HG03095 (cell line): ENCODE measurements around the gene LRATD1.
"Not testable (repeated sequence)": the region's sequence is repeated elsewhere in the genome, so short reads cannot be mapped to it uniquely, and the experiment has no call there.

Experiments
- ATAC-seq: cut with Tn5 transposase; IDR thresholded peaks from one replicate; pipeline ENCODE4 v1.9.1; 2021; ENCODE audit warnings: moderate library complexity; ENCODE audit not compliant: unreplicated experiment

The LRATD1 gene, protein sequence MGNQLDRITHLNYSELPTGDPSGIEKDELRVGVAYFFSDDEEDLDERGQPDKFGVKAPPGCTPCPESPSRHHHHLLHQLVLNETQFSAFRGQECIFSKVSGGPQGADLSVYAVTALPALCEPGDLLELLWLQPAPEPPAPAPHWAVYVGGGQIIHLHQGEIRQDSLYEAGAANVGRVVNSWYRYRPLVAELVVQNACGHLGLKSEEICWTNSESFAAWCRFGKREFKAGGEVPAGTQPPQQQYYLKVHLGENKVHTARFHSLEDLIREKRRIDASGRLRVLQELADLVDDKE

GRCh38 chr2:14632133-14632936, at the start of gene LRATD1:
Gene LRATD1 (plus strand): TSS chr2:14632717. CDS start chr2:14633980, 1,263 bp downstream.
- ATAC-seq = no peak

GRCh38 chr2:14583059-14583458, 49.5 kb upstream of the LRATD1 start:
- ATAC-seq = no peak

GRCh38 chr2:14583802-14584201, 48.7 kb upstream of the LRATD1 start:
- ATAC-seq = no peak

DNA sequence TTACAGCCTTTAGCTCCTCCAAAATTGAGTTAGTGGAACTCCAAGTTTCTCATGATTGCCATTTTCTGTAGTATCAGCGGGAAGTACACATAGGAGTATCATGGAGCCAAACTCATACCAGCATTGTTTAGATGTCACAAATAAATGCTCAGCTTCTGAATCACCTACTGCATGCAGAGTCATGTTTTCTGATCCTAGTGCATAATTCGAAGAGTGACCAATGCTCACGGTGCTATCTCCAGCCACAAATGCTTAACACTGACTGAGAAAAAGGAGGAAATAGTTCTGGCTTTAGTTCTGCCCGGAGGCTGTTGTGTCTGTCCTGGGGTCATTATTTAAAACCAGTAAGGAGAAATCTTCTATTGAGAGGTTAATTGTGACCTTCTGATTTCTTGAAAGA, 45.4 kb upstream of the LRATD1 start:
- no peak for ATAC-seq

DNA sequence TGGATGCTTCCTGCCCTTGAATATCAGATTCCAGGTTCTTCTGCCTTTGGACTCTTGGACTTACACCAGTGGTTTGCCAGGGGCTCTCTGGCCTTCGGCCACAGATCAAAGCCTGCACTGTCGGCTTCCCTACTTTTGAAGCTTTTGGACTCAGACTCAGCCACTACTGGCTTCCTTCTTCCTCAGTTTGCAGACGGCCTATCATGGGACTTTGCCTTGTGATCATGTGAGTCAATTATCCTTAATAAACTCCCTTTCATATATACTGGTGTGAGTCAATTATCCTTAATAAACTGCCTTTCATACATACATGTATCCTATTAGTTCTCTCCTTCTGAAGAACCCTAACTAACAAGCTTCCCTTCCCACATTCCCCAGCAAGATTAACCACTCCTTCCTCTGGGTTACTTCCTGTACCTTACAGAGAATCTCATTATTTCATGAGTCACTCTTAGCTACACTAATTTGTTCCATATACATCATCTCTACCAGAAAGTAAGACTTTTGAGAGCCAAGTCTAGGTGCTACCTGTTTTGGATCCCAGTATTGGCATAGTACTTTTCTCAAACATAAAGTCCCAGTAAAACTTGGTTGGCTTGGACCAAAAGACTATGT, 31.3 kb upstream of the LRATD1 start:
- ATAC-seq = no peak

GRCh38 chr2:14602309-14602708, 30.2 kb upstream of the LRATD1 start:
- no peak for ATAC-seq

- ATAC-seq = no peak
Observed at GRCh38 chr2:14603676-14604075, 28.8 kb upstream of the LRATD1 start.

DNA sequence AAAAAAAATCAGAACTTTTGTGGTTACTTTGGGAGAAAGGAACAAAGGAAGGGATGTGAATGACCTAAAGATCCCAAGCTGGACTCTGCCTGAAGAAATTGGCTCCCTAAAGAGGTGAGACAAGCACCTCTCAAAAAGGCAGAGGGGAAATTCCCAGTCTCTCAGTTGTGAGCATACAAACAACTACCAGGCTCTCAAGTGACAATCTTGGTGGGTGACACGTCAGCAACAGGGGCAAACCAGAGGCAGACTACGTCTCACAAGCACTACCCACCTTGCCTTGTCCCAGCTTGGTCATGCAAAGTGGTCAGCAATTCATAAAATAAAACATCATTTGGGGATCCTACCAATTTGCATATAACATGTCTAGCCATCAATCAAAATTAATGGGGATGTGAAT, 24.3 kb upstream of the LRATD1 start:
- ATAC-seq = no peak

GRCh38 chr2:14614017-14614416, 18.5 kb upstream of the LRATD1 start:
- ATAC-seq = no peak

GRCh38 chr2:14615121-14615520, 17.4 kb upstream of the LRATD1 start:
- ATAC-seq = no peak

DNA sequence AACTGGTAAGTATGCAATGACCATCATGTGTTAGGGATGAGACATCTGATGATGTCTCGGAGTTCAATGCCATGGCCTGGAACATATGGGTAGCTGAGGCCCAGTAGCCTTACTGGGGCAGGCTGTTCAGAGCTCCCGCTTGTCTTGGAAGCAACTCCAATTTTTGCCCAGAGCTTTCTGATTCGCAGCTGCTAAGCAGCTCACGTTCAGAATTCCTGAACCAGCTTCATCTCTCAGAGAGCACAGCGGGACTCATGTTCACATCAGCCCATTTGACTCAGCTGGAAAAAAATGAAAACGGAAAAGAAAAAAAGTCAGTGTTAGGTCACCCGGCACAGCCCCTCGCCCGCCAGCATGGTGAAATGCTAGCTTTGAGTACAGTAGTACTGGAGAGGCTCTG, 16.8 kb upstream of the LRATD1 start:
- ATAC-seq = no peak

DNA sequence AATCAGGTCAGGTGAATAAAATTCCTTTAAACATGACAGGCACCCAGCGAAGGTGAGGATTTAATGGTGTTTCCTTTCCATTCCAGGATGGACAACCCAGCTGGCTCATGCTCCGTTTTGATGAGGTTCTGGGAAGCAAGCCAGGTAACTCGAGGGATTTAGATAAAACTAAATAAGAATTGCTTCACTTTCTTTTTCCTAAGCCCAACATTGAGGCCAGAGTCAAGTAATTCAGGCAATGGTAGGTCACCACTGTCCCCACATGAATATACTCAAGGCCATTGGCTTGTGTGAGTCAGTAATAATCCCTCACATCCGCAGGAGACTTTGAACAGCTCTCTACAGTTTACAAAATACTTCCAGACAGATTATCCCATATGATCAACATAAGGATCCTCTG, 16.2 kb upstream of the LRATD1 start:
- no peak for ATAC-seq

- no peak for ATAC-seq
Observed at GRCh38 chr2:14616950-14617349, 15.6 kb upstream of the LRATD1 start.

DNA sequence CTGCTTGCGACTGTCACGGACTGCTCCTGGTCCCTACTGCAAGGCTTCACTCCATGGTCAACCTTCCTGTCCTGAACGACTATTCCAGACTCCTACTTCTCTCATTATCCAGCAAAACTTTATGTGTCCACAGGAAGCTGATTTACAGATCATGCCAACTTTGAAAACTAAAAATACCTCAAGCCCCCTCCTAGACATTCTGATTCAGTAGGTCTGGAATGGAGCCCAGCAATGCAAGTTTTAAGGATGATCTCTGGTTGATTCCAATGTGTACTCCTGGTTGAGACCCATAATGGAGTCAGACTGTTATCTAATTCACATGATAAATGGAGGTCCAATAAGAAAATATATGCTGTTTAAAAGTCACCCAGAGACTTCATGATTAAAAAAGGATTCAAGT, 13.1 kb upstream of the LRATD1 start:
- no peak for ATAC-seq

DNA sequence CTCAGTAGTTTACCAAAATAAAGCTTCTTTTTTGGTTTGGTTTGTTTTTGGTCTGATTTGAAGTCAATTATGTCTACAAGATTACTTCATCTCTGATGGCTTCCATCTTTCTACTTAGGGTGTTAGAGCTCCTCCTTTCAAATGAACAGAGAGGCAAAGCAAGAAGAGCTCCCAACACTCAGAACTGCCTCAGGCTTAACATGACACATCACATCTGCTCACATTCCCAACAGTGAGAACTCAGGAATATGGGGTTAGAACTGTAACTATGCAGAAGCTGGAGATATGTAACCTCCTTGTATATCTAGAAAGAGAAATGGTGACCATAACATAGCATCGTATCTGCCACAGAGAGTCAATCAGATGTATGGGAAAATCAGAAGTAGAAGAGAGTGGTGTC, 11.4 kb upstream of the LRATD1 start:
- no peak for ATAC-seq

- no peak for ATAC-seq
Observed at GRCh38 chr2:14621906-14622549, 10.5 kb upstream of the LRATD1 start.

DNA sequence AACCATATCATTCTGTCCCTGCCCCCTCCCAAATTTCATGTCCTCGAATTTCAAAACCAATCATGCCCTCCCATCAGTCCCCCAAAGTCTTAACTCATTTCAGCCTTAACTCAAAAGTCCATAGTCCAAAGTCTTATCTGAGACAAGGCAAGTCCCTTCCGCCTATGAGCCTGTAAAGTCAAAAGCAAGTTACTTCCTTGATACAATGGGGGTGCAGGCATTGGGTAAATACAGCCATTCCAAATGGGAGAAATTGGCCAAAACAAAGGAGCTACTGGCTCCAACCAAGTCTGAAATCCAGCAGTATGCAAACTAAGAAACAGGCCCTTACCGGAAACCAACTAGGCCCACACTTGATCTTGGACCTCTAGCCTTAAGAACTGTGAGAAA, 10.0 kb upstream of the LRATD1 start:
- ATAC-seq = not testable (repeated sequence)

- no peak for ATAC-seq
Observed at GRCh38 chr2:14623237-14623636, 9.3 kb upstream of the LRATD1 start.

GRCh38 chr2:14626873-14627272, 5.6 kb upstream of the LRATD1 start:
- ATAC-seq = no peak

- ATAC-seq = no peak
Observed at GRCh38 chr2:14628901-14629300, 3.6 kb upstream of the LRATD1 start.

- no peak for ATAC-seq
Observed at GRCh38 chr2:14631406-14632040, 994 bp upstream of the LRATD1 start.
